WTC11 (cell line): ENCODE data around the gene FGB. TPM values are rescaled to one million over a fixed set of nuclear protein-coding genes. Genes with fewer than 3 reads are reported as not detected.

ENCODE experiments used
- ATAC-seq: fragments of 200-7000 bp; cut with Tn5 transposase; 2 replicates; pipeline ENCODE4 v1.10.0; 2021; ENCODE audit warnings: mild to moderate bottlenecking, moderate library complexity
- CTCF ChIA-PET: fragments of 300-600 bp; sonication (Branson Sonifier 250); formaldehyde crosslinking; loops from one replicate; lab custom pipeline; 2021; ENCODE audit warnings: antibody characterized with exemption; lab: Charles Lee
- POLR2A ChIA-PET: fragments of 350-600 bp; sonication (Branson Sonifier 250); formaldehyde crosslinking; loops from one replicate; lab custom pipeline; 2021; ENCODE audit warnings: antibody characterized with exemption; lab: Charles Lee
- DNase-seq: peaks from one replicate; pipeline ENCODE4 v3.0.0; 2021; ENCODE audit warnings: low spot score
- H3K27ac Mint-ChIP-seq: 2 replicates; pipeline ENCODE4 v1.8.0; 2021; ENCODE audit warnings: mixed read lengths
- H3K27me3 Mint-ChIP-seq: 2 replicates; pipeline ENCODE4 v1.8.0; 2021; ENCODE audit warnings: low read depth, mild to moderate bottlenecking, moderate library complexity, mixed read lengths
- H3K36me3 Mint-ChIP-seq: 2 replicates; pipeline ENCODE4 v1.8.0; 2021; ENCODE audit warnings: mixed read lengths
- H3K4me1 Mint-ChIP-seq: 2 replicates; pipeline ENCODE4 v1.8.0; 2022; ENCODE audit warnings: mixed read lengths
- H3K4me3 Mint-ChIP-seq: 2 replicates; pipeline ENCODE4 v1.8.0; 2021; ENCODE audit warnings: mild to moderate bottlenecking, moderate library complexity, mixed read lengths
- H3K9me3 Mint-ChIP-seq: 2 replicates; pipeline ENCODE4 v1.8.0; 2021; ENCODE audit warnings: mixed read lengths
- NFE2L1 ChIP-seq: sonication (generic); formaldehyde crosslinking; IDR thresholded peaks from 2 replicates; pipeline ENCODE4 v1.8.1; 2023; ENCODE audit warnings: missing genetic modification reagents
- ZNF138 ChIP-seq: sonication (generic); formaldehyde crosslinking; conservative IDR thresholded peaks from 2 replicates; pipeline ENCODE4 v1.8.1; 2022; ENCODE audit warnings: mild to moderate bottlenecking, moderate library complexity, missing genetic modification reagents
- ZNF396 ChIP-seq: fragments of 250-450 bp; sonication (Bioruptor Pico); IDR thresholded peaks from 2 replicates; pipeline ENCODE4 v1.8.0; 2021; ENCODE audit warnings: mild to moderate bottlenecking, moderate library complexity, borderline replicate concordance
- total RNA-seq: library from RNA; stranded (reverse); gene quantifications from 3 replicates; pipeline ENCODE4 v1.2.3, GENCODE V29; 2021
- TF ChIP-seq, protein P1 (sequence below): fragments of 250-450 bp; sonication (Bioruptor Pico); IDR thresholded peaks from 2 replicates; pipeline ENCODE4 v1.9.0; 2021; ENCODE audit warnings: mild to moderate bottlenecking, borderline replicate concordance
- TF ChIP-seq, protein P2 (sequence below): sonication (generic); formaldehyde crosslinking; IDR thresholded peaks from 2 replicates; pipeline ENCODE4 v1.8.0; 2023; ENCODE audit warnings: missing genetic modification reagents, mild to moderate bottlenecking, borderline replicate concordance
- TF ChIP-seq, protein P3 (sequence below): fragments of 250-450 bp; sonication (Bioruptor Pico); IDR thresholded peaks from 2 replicates; pipeline ENCODE4 v1.9.0; 2021; ENCODE audit warnings: mild to moderate bottlenecking
- TF ChIP-seq, protein P4 (sequence below): sonication (generic); formaldehyde crosslinking; IDR thresholded peaks from 2 replicates; pipeline ENCODE4 v1.8.1; 2023; ENCODE audit warnings: mild to moderate bottlenecking, missing genetic modification reagents
- TF ChIP-seq, protein P5 (sequence below): sonication (generic); formaldehyde crosslinking; IDR thresholded peaks from 2 replicates; pipeline ENCODE4 v1.8.0; 2023; ENCODE audit warnings: missing genetic modification reagents
- TF ChIP-seq, protein P6 (sequence below): fragments of 200-600 bp; IDR thresholded peaks from 2 replicates; pipeline ENCODE4 v1.8.0; 2022; ENCODE audit warnings: antibody characterized with exemption
- TF ChIP-seq, protein P7 (sequence below): sonication (generic); formaldehyde crosslinking; IDR thresholded peaks from 2 replicates; pipeline ENCODE4 v1.8.1; 2023; ENCODE audit warnings: mild to moderate bottlenecking, missing genetic modification reagents, borderline replicate concordance
- TF ChIP-seq, protein P8 (sequence below): sonication (generic); formaldehyde crosslinking; IDR thresholded peaks from 2 replicates; pipeline ENCODE4 v1.8.0; 2022; ENCODE audit warnings: mild to moderate bottlenecking, missing genetic modification reagents

The FGB gene
- total RNA-seq, 1 experiment from 2014 or later = 2.3 TPM

DNA sequence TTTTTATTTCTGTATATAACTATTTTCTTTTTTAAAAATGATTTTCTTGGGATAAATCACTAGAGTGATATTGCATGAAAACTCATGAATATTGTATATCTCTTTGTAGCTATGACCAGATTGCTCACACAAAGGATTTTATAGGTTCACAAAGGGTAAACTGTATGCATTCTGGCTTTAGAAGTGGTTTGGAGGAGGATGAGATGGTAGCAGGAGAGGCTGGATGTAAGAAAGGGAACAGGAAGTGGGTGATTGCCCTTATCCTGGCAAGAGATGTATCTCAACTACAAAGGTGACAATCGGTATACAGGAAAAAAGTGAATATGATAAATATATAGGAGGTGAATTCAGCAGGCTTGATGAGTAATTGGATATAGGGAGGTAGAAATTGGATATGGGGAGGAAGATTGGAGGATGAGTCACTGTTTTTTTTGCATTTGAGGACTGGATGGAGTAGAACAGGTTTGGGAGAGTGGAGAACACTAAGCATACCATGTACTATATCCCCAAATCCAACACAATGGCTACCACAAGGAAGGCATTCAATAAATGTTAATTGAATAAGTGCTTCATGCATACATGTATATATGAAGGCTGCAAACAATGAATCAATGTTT is 39.7 kb downstream of the FGB start (continued):
- TF ChIP-seq, protein P1, sequence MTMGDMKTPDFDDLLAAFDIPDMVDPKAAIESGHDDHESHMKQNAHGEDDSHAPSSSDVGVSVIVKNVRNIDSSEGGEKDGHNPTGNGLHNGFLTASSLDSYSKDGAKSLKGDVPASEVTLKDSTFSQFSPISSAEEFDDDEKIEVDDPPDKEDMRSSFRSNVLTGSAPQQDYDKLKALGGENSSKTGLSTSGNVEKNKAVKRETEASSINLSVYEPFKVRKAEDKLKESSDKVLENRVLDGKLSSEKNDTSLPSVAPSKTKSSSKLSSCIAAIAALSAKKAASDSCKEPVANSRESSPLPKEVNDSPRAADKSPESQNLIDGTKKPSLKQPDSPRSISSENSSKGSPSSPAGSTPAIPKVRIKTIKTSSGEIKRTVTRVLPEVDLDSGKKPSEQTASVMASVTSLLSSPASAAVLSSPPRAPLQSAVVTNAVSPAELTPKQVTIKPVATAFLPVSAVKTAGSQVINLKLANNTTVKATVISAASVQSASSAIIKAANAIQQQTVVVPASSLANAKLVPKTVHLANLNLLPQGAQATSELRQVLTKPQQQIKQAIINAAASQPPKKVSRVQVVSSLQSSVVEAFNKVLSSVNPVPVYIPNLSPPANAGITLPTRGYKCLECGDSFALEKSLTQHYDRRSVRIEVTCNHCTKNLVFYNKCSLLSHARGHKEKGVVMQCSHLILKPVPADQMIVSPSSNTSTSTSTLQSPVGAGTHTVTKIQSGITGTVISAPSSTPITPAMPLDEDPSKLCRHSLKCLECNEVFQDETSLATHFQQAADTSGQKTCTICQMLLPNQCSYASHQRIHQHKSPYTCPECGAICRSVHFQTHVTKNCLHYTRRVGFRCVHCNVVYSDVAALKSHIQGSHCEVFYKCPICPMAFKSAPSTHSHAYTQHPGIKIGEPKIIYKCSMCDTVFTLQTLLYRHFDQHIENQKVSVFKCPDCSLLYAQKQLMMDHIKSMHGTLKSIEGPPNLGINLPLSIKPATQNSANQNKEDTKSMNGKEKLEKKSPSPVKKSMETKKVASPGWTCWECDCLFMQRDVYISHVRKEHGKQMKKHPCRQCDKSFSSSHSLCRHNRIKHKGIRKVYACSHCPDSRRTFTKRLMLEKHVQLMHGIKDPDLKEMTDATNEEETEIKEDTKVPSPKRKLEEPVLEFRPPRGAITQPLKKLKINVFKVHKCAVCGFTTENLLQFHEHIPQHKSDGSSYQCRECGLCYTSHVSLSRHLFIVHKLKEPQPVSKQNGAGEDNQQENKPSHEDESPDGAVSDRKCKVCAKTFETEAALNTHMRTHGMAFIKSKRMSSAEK (CRISPR knock-in tag) = no peak
- TF ChIP-seq, protein P2, sequence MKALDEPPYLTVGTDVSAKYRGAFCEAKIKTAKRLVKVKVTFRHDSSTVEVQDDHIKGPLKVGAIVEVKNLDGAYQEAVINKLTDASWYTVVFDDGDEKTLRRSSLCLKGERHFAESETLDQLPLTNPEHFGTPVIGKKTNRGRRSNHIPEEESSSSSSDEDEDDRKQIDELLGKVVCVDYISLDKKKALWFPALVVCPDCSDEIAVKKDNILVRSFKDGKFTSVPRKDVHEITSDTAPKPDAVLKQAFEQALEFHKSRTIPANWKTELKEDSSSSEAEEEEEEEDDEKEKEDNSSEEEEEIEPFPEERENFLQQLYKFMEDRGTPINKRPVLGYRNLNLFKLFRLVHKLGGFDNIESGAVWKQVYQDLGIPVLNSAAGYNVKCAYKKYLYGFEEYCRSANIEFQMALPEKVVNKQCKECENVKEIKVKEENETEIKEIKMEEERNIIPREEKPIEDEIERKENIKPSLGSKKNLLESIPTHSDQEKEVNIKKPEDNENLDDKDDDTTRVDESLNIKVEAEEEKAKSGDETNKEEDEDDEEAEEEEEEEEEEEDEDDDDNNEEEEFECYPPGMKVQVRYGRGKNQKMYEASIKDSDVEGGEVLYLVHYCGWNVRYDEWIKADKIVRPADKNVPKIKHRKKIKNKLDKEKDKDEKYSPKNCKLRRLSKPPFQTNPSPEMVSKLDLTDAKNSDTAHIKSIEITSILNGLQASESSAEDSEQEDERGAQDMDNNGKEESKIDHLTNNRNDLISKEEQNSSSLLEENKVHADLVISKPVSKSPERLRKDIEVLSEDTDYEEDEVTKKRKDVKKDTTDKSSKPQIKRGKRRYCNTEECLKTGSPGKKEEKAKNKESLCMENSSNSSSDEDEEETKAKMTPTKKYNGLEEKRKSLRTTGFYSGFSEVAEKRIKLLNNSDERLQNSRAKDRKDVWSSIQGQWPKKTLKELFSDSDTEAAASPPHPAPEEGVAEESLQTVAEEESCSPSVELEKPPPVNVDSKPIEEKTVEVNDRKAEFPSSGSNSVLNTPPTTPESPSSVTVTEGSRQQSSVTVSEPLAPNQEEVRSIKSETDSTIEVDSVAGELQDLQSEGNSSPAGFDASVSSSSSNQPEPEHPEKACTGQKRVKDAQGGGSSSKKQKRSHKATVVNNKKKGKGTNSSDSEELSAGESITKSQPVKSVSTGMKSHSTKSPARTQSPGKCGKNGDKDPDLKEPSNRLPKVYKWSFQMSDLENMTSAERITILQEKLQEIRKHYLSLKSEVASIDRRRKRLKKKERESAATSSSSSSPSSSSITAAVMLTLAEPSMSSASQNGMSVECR (CRISPR knock-in tag) = no peak
- TF ChIP-seq, protein P3, sequence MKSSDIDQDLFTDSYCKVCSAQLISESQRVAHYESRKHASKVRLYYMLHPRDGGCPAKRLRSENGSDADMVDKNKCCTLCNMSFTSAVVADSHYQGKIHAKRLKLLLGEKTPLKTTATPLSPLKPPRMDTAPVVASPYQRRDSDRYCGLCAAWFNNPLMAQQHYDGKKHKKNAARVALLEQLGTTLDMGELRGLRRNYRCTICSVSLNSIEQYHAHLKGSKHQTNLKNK (CRISPR knock-in tag) = no peak
- TF ChIP-seq, protein P4, sequence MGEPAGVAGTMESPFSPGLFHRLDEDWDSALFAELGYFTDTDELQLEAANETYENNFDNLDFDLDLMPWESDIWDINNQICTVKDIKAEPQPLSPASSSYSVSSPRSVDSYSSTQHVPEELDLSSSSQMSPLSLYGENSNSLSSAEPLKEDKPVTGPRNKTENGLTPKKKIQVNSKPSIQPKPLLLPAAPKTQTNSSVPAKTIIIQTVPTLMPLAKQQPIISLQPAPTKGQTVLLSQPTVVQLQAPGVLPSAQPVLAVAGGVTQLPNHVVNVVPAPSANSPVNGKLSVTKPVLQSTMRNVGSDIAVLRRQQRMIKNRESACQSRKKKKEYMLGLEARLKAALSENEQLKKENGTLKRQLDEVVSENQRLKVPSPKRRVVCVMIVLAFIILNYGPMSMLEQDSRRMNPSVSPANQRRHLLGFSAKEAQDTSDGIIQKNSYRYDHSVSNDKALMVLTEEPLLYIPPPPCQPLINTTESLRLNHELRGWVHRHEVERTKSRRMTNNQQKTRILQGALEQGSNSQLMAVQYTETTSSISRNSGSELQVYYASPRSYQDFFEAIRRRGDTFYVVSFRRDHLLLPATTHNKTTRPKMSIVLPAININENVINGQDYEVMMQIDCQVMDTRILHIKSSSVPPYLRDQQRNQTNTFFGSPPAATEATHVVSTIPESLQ = no peak

DNA sequence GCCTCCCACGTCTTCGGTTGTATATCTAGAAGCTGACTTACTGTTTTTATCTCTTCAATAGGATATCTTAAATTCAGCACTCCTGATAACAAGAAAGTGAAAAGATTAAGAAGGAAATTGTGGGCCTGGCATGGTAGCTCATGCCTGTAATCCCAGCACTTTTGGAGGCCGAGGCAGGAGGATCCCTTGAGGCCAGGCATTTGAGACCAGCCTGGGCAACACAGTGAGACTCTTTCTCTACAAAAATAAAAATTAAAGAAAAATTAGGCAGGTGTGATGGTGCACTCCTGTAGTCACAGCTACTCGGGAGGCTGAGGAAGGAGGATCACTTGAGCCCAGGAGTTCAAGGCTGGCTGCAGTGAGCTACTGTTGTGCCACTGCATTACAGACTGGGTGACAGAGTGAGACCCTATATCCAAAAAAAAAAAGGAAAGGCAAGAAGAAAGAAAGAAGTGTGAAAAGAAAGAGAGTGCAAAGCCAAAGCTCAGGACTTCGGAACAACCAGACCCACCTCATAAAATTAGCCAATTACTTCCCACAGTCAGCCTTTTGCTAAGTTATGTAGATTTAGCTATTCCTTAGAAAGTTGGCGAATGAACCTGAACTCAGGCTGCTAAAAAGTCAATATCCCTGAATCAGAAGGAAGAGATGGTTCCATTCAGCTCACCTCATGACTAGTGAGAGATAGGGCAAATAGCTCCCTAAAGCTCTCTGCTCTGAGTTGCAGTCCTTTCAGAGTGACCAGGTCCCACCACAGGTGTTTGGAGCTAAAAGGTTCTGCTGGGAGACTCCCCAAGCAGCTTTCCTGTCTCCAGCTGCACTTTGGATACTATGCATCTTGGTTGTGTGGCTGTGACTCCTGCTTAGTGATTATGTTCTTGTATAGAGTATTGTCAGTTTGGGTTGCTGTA is 40.5 kb downstream of the FGB start:
- no peak overlapping the region for H3K4me3 Mint-ChIP-seq
- H3K27me3 Mint-ChIP-seq = no peaks in the 10 kb centered on the region
- DNase-seq (no peak), ATAC-seq (peak; percentile 28)
- CTCF ChIA-PET = interaction anchor here (0.9 to 1.8 kb wide), 7 partner anchors 9 to 97 kb away, joined by 3 to 14 read pairs (median 5); no protein-coding TSS in a partner anchor
- H3K36me3 Mint-ChIP-seq = no peaks in the 10 kb centered on the region
- peaks cover 16% of the 10 kb centered on the region for H3K4me1 Mint-ChIP-seq
- no peaks in the 10 kb centered on the region for H3K9me3 Mint-ChIP-seq
- no peak overlapping the region for H3K27ac Mint-ChIP-seq
- POLR2A ChIA-PET = no interaction called here
- TF ChIP-seq, protein P5, sequence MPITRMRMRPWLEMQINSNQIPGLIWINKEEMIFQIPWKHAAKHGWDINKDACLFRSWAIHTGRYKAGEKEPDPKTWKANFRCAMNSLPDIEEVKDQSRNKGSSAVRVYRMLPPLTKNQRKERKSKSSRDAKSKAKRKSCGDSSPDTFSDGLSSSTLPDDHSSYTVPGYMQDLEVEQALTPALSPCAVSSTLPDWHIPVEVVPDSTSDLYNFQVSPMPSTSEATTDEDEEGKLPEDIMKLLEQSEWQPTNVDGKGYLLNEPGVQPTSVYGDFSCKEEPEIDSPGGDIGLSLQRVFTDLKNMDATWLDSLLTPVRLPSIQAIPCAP (CRISPR knock-in tag) = no peak
- TF ChIP-seq NFE2L1 (CRISPR knock-in tag) (no peak), ZNF138 (no peak), ZNF396 (CRISPR knock-in tag) (no peak)
- TF ChIP-seq, protein P6, sequence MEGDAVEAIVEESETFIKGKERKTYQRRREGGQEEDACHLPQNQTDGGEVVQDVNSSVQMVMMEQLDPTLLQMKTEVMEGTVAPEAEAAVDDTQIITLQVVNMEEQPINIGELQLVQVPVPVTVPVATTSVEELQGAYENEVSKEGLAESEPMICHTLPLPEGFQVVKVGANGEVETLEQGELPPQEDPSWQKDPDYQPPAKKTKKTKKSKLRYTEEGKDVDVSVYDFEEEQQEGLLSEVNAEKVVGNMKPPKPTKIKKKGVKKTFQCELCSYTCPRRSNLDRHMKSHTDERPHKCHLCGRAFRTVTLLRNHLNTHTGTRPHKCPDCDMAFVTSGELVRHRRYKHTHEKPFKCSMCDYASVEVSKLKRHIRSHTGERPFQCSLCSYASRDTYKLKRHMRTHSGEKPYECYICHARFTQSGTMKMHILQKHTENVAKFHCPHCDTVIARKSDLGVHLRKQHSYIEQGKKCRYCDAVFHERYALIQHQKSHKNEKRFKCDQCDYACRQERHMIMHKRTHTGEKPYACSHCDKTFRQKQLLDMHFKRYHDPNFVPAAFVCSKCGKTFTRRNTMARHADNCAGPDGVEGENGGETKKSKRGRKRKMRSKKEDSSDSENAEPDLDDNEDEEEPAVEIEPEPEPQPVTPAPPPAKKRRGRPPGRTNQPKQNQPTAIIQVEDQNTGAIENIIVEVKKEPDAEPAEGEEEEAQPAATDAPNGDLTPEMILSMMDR = no peak
- TF ChIP-seq, protein P7, sequence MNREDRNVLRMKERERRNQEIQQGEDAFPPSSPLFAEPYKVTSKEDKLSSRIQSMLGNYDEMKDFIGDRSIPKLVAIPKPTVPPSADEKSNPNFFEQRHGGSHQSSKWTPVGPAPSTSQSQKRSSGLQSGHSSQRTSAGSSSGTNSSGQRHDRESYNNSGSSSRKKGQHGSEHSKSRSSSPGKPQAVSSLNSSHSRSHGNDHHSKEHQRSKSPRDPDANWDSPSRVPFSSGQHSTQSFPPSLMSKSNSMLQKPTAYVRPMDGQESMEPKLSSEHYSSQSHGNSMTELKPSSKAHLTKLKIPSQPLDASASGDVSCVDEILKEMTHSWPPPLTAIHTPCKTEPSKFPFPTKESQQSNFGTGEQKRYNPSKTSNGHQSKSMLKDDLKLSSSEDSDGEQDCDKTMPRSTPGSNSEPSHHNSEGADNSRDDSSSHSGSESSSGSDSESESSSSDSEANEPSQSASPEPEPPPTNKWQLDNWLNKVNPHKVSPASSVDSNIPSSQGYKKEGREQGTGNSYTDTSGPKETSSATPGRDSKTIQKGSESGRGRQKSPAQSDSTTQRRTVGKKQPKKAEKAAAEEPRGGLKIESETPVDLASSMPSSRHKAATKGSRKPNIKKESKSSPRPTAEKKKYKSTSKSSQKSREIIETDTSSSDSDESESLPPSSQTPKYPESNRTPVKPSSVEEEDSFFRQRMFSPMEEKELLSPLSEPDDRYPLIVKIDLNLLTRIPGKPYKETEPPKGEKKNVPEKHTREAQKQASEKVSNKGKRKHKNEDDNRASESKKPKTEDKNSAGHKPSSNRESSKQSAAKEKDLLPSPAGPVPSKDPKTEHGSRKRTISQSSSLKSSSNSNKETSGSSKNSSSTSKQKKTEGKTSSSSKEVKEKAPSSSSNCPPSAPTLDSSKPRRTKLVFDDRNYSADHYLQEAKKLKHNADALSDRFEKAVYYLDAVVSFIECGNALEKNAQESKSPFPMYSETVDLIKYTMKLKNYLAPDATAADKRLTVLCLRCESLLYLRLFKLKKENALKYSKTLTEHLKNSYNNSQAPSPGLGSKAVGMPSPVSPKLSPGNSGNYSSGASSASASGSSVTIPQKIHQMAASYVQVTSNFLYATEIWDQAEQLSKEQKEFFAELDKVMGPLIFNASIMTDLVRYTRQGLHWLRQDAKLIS (CRISPR knock-in tag) = no peak
- TF ChIP-seq, protein P8, sequence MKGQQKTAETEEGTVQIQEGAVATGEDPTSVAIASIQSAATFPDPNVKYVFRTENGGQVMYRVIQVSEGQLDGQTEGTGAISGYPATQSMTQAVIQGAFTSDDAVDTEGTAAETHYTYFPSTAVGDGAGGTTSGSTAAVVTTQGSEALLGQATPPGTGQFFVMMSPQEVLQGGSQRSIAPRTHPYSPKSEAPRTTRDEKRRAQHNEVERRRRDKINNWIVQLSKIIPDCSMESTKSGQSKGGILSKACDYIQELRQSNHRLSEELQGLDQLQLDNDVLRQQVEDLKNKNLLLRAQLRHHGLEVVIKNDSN = no peak
